ENCODE measurements around the gene CNN1.

GRCh38 chr19:11580116-11580515 lies 41.5 kb downstream of the CNN1 start:
- no peak for TF ChIP-seq ZNF311 (CRISPR knock-in tag; IDR thresholded peaks at IDR 0.05)
- no peak for TF ChIP-seq MYNN (IDR thresholded peaks at IDR 0.05)
- no peak for TF ChIP-seq MYNN (CRISPR knock-in tag; IDR thresholded peaks at IDR 0.05)
